Endothelial cell of umbilical vein (primary cell): Measurements from ENCODE around the gene SSBP3. TPM values are rescaled to one million over a fixed set of nuclear protein-coding genes. Genes with fewer than 3 reads are reported as not detected.

ENCODE experiments used
- BruUV-seq: library from RNA; stranded (reverse); fragments of 400-500 nt; replicated peaks from 2 replicates; lab custom pipeline; 2021; lab: Mats Ljungman, UMichigan
- CTCF ChIA-PET: fragments of 300-600, 350-600 bp; sonication (Branson Sonifier 250); formaldehyde crosslinking; loops from one replicate; lab custom pipeline; 2021; ENCODE audit warnings: antibody characterized with exemption, inconsistent platforms; lab: Charles Lee
- POLR2A ChIA-PET: fragments of 300-600, 350-600 bp; sonication (Branson Sonifier 250); formaldehyde crosslinking; loops from one replicate; lab custom pipeline; 2021; ENCODE audit warnings: antibody characterized with exemption, inconsistent platforms; lab: Charles Lee
- DNase-seq: peaks from one replicate; pipeline ENCODE4 v3.0.0-alpha.2; 2011; ENCODE audit warnings: low read depth, low spot score
- FAIRE-seq: peaks from 2 replicates; lab custom pipeline; 2011; peaks lifted over from hg19 to GRCh38; lab: Jason Lieb, UNC
- H2AFZ ChIP-seq: 2 replicates; pipeline ENCODE4 v1.6.0; 2012; ENCODE audit warnings: low read depth, low read length, control low read depth, inconsistent platforms
- H3K27ac ChIP-seq: 2 replicates; pipeline ENCODE4 v1.5.1; 2011; ENCODE audit warnings: low read depth, mild to moderate bottlenecking, control low read depth, low read length, moderate library complexity; ENCODE audit not compliant: insufficient read depth
- H3K27me3 ChIP-seq, 2 experiments: 2 replicates each; pipeline versions ENCODE4 v1.6.0 to v1.6.1; 2011; ENCODE audit warnings: low read length in 2 of 2, mixed read lengths in 1 of 2; ENCODE audit not compliant: control insufficient read depth in 2 of 2, insufficient read depth in 2 of 2
- H3K36me3 ChIP-seq, 2 experiments: 2 replicates in 1 of 2; 3 replicates in 1 of 2; pipeline ENCODE4 v1.5.1; 2011; ENCODE audit warnings: low read length in 2 of 2, mild to moderate bottlenecking in 1 of 2, moderate library complexity in 1 of 2; ENCODE audit not compliant: control insufficient read depth in 2 of 2, insufficient read depth in 2 of 2; ENCODE audit errors: extremely low read depth in 1 of 2
- H3K4me1 ChIP-seq: 3 replicates; pipeline ENCODE4 v1.5.1; 2011; ENCODE audit warnings: mild to moderate bottlenecking, low read length; ENCODE audit not compliant: control insufficient read depth, insufficient read depth; ENCODE audit errors: extremely low read depth
- H3K4me2 ChIP-seq: 2 replicates; pipeline ENCODE4 v1.6.1; 2011; ENCODE audit warnings: low read length, control low read depth, mixed read lengths; ENCODE audit not compliant: insufficient read depth
- H3K4me3 ChIP-seq, 3 experiments: fragments of 200-600 bp in 1 of 3; sonication (generic), shearing (Covaris generic) in 1 of 3; replicated peaks in 1 of 3; 2 replicates each; pipeline ENCODE4 v1.5.1; 2011 to 2016; ENCODE audit warnings: control low read depth in 3 of 3, low read length in 3 of 3, mild to moderate bottlenecking in 2 of 3, inconsistent platforms in 1 of 3, low read depth in 1 of 3, moderate library complexity in 1 of 3; ENCODE audit not compliant: insufficient read depth in 1 of 3
- H3K79me2 ChIP-seq: 2 replicates; pipeline ENCODE4 v1.6.0; 2012; ENCODE audit warnings: low read length, inconsistent platforms; ENCODE audit not compliant: control insufficient read depth, insufficient read depth
- H3K9ac ChIP-seq: replicated peaks from 2 replicates; pipeline ENCODE3; 2011; ENCODE audit warnings: low read length, control low read depth; ENCODE audit not compliant: insufficient read depth; ENCODE audit errors: extremely low read depth
- H3K9me1 ChIP-seq: replicated peaks from 3 replicates; pipeline ENCODE4 v1.6.0; 2011; ENCODE audit warnings: mild to moderate bottlenecking, low read length; ENCODE audit not compliant: control insufficient read depth, insufficient read depth; ENCODE audit errors: extremely low read depth
- H3K9me3 ChIP-seq: replicated peaks from 2 replicates; pipeline ENCODE4 v1.5.1; 2012; ENCODE audit warnings: low read length, inconsistent platforms; ENCODE audit not compliant: control insufficient read depth, insufficient read depth
- H4K20me1 ChIP-seq: replicated peaks from 2 replicates; pipeline ENCODE3; 2011; ENCODE audit warnings: mild to moderate bottlenecking, low read length; ENCODE audit not compliant: control insufficient read depth, insufficient read depth; ENCODE audit errors: extremely low read depth
- CTCF ChIP-seq, 2 donors: IDR thresholded peaks; 1 replicate in 1 of 2; 2 replicates in 1 of 2; pipeline ENCODE4 v1.5.1; 2011; ENCODE audit warnings: low read length in 2 of 2, mild to moderate bottlenecking in 2 of 2, moderate library complexity in 2 of 2, control low read depth in 1 of 2, inconsistent platforms in 1 of 2, low read depth in 1 of 2; ENCODE audit not compliant: insufficient read depth in 1 of 2; ENCODE audit errors: extremely low read depth in 1 of 2
- EZH2 ChIP-seq: IDR thresholded peaks from 2 replicates; pipeline ENCODE4 v1.6.1; 2012; ENCODE audit warnings: borderline replicate concordance, low read depth, mild to moderate bottlenecking, moderate library complexity, low read length, inconsistent platforms; ENCODE audit not compliant: severe bottlenecking
- FOS ChIP-seq: IDR thresholded peaks from 2 replicates; pipeline ENCODE4 v1.6.1; 2011; ENCODE audit warnings: mild to moderate bottlenecking, low read length, moderate library complexity, borderline replicate concordance; ENCODE audit not compliant: insufficient read depth
- GATA2 ChIP-seq: IDR thresholded peaks from 2 replicates; pipeline ENCODE4 v1.7.0; 2011; ENCODE audit warnings: low read depth, mild to moderate bottlenecking, moderate library complexity, mixed read lengths, low read length; ENCODE audit not compliant: insufficient read length, insufficient read depth
- JUN ChIP-seq: IDR thresholded peaks from 2 replicates; pipeline ENCODE4 v1.6.1; 2011; ENCODE audit warnings: borderline replicate concordance, low read depth; ENCODE audit not compliant: insufficient read length, insufficient read depth
- MAX ChIP-seq: IDR thresholded peaks from 2 replicates; pipeline ENCODE4 v1.6.1; 2011; ENCODE audit not compliant: insufficient read depth, insufficient read length
- MYC ChIP-seq: IDR thresholded peaks from one replicate; pipeline ENCODE4 v1.6.1; 2011; ENCODE audit warnings: mild to moderate bottlenecking, low read depth, low read length
- POLR2A ChIP-seq: IDR thresholded peaks from 2 replicates; pipeline ENCODE4 v1.6.1; 2012; ENCODE audit warnings: low read depth, mild to moderate bottlenecking, control low read depth, low read length
- POLR2AphosphoS5 ChIP-seq: IDR thresholded peaks from 2 replicates; pipeline ENCODE4 v1.6.1; 2012; ENCODE audit warnings: low read depth, mild to moderate bottlenecking, control low read depth, low read length, moderate library complexity; ENCODE audit not compliant: insufficient read depth
- dilution Hi-C: fragments of 300-500 bp; cut with MboI; formaldehyde crosslinking; loops from one replicate; pipeline ENCODE4 v1.15.0; 2019; ENCODE audit warnings: low sequenced_read_pairs; ENCODE audit not compliant: extremely low pct_ligation_motif_present
- intact Hi-C: fragments of 100-400 bp; cut with micrococcal nuclease; formaldehyde crosslinking; loops from one replicate; pipeline ENCODE4 v1.10.0; 2022
- polyA plus RNA-seq, 4 experiments: library from polyadenylated mRNA; depleted of rRNA in 3 of 4; stranded (reverse) in 3 of 4; unstranded in 1 of 4; fragments of >200 nt; gene quantifications; 2 replicates each; pipeline versions ENCODE4 v1.2.1 to v1.2.3, GENCODE V29; 2011 to 2012; ENCODE audit warnings: missing spikeins in 1 of 4
- total RNA-seq: library from RNA; stranded (reverse); gene quantifications from 2 replicates; pipeline ENCODE4 v1.2.3, GENCODE V29; 2021

The SSBP3 gene
- total and polyA plus RNA-seq, 2 donors (not counting 3 experiments of a cell fraction or from before 2014, with no cell fraction given), result 44.9 to 59.4 TPM

- intact Hi-C loops, result no loop called here
- no peak for FAIRE-seq
These were observed 168.6 kb downstream of the SSBP3 start for GRCh38 chr1:54237586-54237985.

More at GRCh38 chr1:54237586-54237985, 168.6 kb downstream of the SSBP3 start:
- BruUV-seq, result no TSS peak
- Histone ChIP-seq H2AFZ (no peak overlapping the region), H3K27me3 (no peaks in the 10 kb centered on the region), H3K4me1 (no peaks in the 10 kb centered on the region), H3K4me3 (no peak overlapping the region), H3K27ac (no peak overlapping the region), H3K9me1 (no peaks in the 10 kb centered on the region), H3K4me2 (no peak overlapping the region), H3K9ac (no peak overlapping the region), H3K36me3 (peaks cover 4 to 15% of the 10 kb centered on the region in 2 experiments), H4K20me1 (no peaks in the 10 kb centered on the region), H3K79me2 (no peaks in the 10 kb centered on the region), H3K9me3 (no peaks in the 10 kb centered on the region)
- dilution Hi-C loops, result no loop called here
- POLR2A ChIA-PET, result no interaction called here
- CTCF ChIA-PET, result no interaction called here
- TF ChIP-seq CTCF (IDR thresholded peaks at IDR 0.05; ENCODE audit: extremely low read depth in 1 of 2, insufficient read depth in 1 of 2, low read depth in 1 of 2, low read length in 2 of 2), result no peak
- no peak for TF ChIP-seq POLR2AphosphoS5
- no peak for TF ChIP-seq MYC
- TF ChIP-seq FOS, result no peak
- no peak for TF ChIP-seq JUN
- no peak for TF ChIP-seq EZH2
- no peak for TF ChIP-seq GATA2
- TF ChIP-seq POLR2A, result no peak
- TF ChIP-seq MAX, result no peak
- DNase-seq, result no peak
